HepG2 (cell line): Measurements from ENCODE around the gene ZNF17. TPM values are rescaled to one million over a fixed set of nuclear protein-coding genes. Genes with fewer than 3 reads are reported as not detected.

ENCODE experiments used
- DR1 ChIP-seq: sonication (generic); formaldehyde crosslinking; IDR thresholded peaks from 2 replicates; pipeline ENCODE4 v1.8.0; 2021; ENCODE audit warnings: mild to moderate bottlenecking, missing genetic modification reagents, inconsistent platforms
- E2F5 ChIP-seq: sonication (generic); formaldehyde crosslinking; conservative IDR thresholded peaks from 2 replicates; pipeline ENCODE4 v1.4.0; 2020; ENCODE audit warnings: missing genetic modification reagents
- HOXA7 ChIP-seq: sonication (generic); formaldehyde crosslinking; IDR thresholded peaks from 2 replicates; pipeline ENCODE4 v1.8.1; 2022; ENCODE audit warnings: mild to moderate bottlenecking, missing genetic modification reagents, moderate library complexity
- MXD4 ChIP-seq: IDR thresholded peaks from 2 replicates; pipeline ENCODE4 v1.6.1; 2016; ENCODE audit warnings: mild to moderate bottlenecking, missing biosample characterization, missing genetic modification reagents
- NCOA2 ChIP-seq: sonication (generic); formaldehyde crosslinking; IDR thresholded peaks from 2 replicates; pipeline ENCODE4 v1.8.0; 2022; ENCODE audit warnings: inconsistent platforms
- NFIC ChIP-seq: IDR thresholded peaks from 2 replicates; pipeline ENCODE4 v1.6.1; 2012; ENCODE audit warnings: mild to moderate bottlenecking, low read length, inconsistent platforms
- NR1H2 ChIP-seq: sonication (generic); formaldehyde crosslinking; IDR thresholded peaks from 2 replicates; pipeline ENCODE4 v1.8.1; 2022; ENCODE audit warnings: low read depth, missing genetic modification reagents, borderline replicate concordance
- POLR2A ChIP-seq, 2 experiments: IDR thresholded peaks; 2 replicates each; pipeline ENCODE4 v1.6.1; 2011; ENCODE audit warnings: low read depth in 2 of 2, low read length in 2 of 2, mild to moderate bottlenecking in 1 of 2, moderate library complexity in 1 of 2; ENCODE audit not compliant: insufficient read depth in 1 of 2
- RXRB ChIP-seq: IDR thresholded peaks from 2 replicates; pipeline ENCODE4 v1.6.1; 2016; ENCODE audit warnings: borderline replicate concordance, missing genetic modification reagents, missing compliant biosample characterization
- SALL1 ChIP-seq: sonication (generic); formaldehyde crosslinking; IDR thresholded peaks from 2 replicates; pipeline ENCODE4 v1.8.0; 2022; ENCODE audit warnings: mild to moderate bottlenecking, missing genetic modification reagents
- SP1 ChIP-seq, 2 experiments: fragments of 450-650 bp in 1 of 2; sonication (generic) in 1 of 2; formaldehyde crosslinking in 1 of 2; IDR thresholded peaks; 2 replicates each; pipeline versions ENCODE4 v1.4.0 to v1.6.1; 2016 to 2020; ENCODE audit warnings: missing genetic modification reagents in 1 of 2
- TBP ChIP-seq: sonication (generic); formaldehyde crosslinking; IDR thresholded peaks from 2 replicates; pipeline ENCODE4 v1.5.0; 2020; ENCODE audit warnings: missing genetic modification reagents
- ZFP36L1 ChIP-seq: sonication (generic); formaldehyde crosslinking; IDR thresholded peaks from 2 replicates; pipeline ENCODE4 v1.8.0; 2022; ENCODE audit warnings: mild to moderate bottlenecking, missing genetic modification reagents, moderate library complexity
- ZMYM4 ChIP-seq: sonication (generic); formaldehyde crosslinking; IDR thresholded peaks from 2 replicates; pipeline ENCODE4 v1.8.1; 2023; ENCODE audit warnings: mild to moderate bottlenecking, missing genetic modification reagents
- ZNF20 ChIP-seq: sonication (generic); formaldehyde crosslinking; IDR thresholded peaks from 2 replicates; pipeline ENCODE4 v1.4.0; 2020; ENCODE audit warnings: mild to moderate bottlenecking, moderate library complexity, missing genetic modification reagents
- ZNF274 ChIP-seq: sonication (generic); formaldehyde crosslinking; IDR thresholded peaks from 2 replicates; pipeline ENCODE4 v1.5.1; 2020; ENCODE audit warnings: mild to moderate bottlenecking, missing genetic modification reagents
- ZNF354B ChIP-seq: sonication (generic); formaldehyde crosslinking; IDR thresholded peaks from 2 replicates; pipeline ENCODE4 v1.8.0; 2022; ENCODE audit warnings: mild to moderate bottlenecking, missing genetic modification reagents
- ZNF572 ChIP-seq: sonication (generic); formaldehyde crosslinking; IDR thresholded peaks from 2 replicates; pipeline ENCODE4 v1.5.1; 2020; ENCODE audit warnings: mild to moderate bottlenecking, missing genetic modification reagents
- ZNF589 ChIP-seq: sonication (generic); formaldehyde crosslinking; conservative IDR thresholded peaks from 2 replicates; pipeline ENCODE4 v1.8.0; 2022; ENCODE audit warnings: mild to moderate bottlenecking, moderate library complexity, missing genetic modification reagents
- ZNF615 ChIP-seq: sonication (generic); formaldehyde crosslinking; IDR thresholded peaks from 2 replicates; pipeline ENCODE4 v1.5.0; 2020; ENCODE audit warnings: mild to moderate bottlenecking, missing genetic modification reagents, borderline replicate concordance
- ZNF883 ChIP-seq: sonication (generic); formaldehyde crosslinking; IDR thresholded peaks from 2 replicates; pipeline ENCODE4 v1.5.1; 2020; ENCODE audit warnings: mild to moderate bottlenecking, missing genetic modification reagents; ENCODE audit errors: not compliant biosample characterization
- polyA plus RNA-seq, 8 experiments: library from polyadenylated mRNA; depleted of rRNA in 3 of 8; stranded (reverse) in 7 of 8; unstranded in 1 of 8; fragments of >200 nt; fragmentation: Illumina TruSeq in 4 of 8; extraction: Trizol in 4 of 8; gene quantifications; 2 replicates each; pipeline versions ENCODE4 v1.2.1 to v1.2.3, GENCODE V29; 2011 to 2016; ENCODE audit warnings: low read depth in 4 of 8, missing spikeins in 1 of 8, mixed read lengths in 1 of 8; ENCODE audit not compliant: insufficient read depth in 1 of 8
- total RNA-seq, 5 experiments: library from RNA; depleted of rRNA; stranded (reverse); fragments of >200 nt; fragmentation: Illumina TruSeq; extraction: Trizol; gene quantifications; 2 replicates each; pipeline ENCODE4 v1.2.3, GENCODE V29; 2016; ENCODE audit warnings: low read depth in 1 of 5
- TF ChIP-seq, protein P1 (sequence below): sonication (generic); formaldehyde crosslinking; IDR thresholded peaks from 2 replicates; pipeline ENCODE4 v1.9.0; 2021; ENCODE audit warnings: missing genetic modification reagents, borderline replicate concordance

The ZNF17 gene
- total and polyA plus RNA-seq, 2 of the 13 experiments (the other 11 are each of a cell fraction or from before 2014, with no cell fraction given) = 3.7 to 10.1 TPM

DNA sequence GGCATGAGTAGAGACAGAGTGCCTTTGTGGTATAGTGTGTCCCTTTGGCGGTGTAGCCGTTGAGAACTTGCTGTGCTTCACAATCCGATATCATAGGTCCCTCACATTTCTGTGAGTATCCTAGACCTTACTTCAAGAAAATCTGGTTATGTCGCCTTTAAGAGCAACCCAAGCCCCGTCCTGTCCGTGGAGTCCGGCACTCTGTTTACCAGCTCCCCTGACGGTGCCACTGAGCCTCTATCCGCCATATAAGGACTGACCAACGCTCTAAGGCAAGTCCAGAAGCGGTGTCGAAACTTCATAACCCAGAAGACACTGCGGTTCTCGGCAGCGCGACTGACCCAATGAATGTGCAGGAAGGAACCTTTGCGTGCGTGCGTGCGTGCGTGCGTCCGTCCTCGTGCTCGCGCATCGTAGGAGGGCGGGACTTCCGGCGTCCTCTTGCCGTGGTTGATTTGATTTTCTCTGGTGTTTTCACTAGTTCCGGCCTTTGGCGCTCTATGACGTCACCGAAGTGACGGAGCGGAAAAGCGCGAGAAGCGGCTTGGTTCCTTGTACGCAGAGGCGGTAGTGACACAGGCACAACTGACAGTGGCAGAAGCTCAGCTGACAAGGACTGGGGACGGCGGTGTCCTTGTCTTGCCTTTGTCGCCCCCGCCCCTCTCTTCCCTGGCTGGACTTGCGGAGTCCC, 47.8 kb upstream of the ZNF17 start, which contains the start of the genes TRAPPC2B and ZNF547 (continued):
- 0 out of 2 replicates have a peak, but pooled peaks have one; percentile 29 for TF ChIP-seq DR1 (CRISPR knock-in tag)
- TF ChIP-seq ZNF274 (CRISPR knock-in tag) = peak; percentile 68; the same call in 1 of the 2 replicates
- no peak for TF ChIP-seq E2F5
- TF ChIP-seq ZNF20 (CRISPR knock-in tag) = no peak
- peak; percentile 25 for TF ChIP-seq ZNF883 (CRISPR knock-in tag)
- no peak for TF ChIP-seq TBP (CRISPR knock-in tag)
- TF ChIP-seq SALL1 (CRISPR knock-in tag) = peak; percentile 78
- TF ChIP-seq NR1H2 = no peak
- peak; percentile 27; the same call in 1 of the 2 replicates for TF ChIP-seq NCOA2 (CRISPR knock-in tag)
- no peak for TF ChIP-seq ZFP36L1
- 0 out of 2 replicates have a peak, but pooled peaks have one; percentile 11 for TF ChIP-seq MXD4
- TF ChIP-seq ZNF572 (CRISPR knock-in tag) = no peak
- TF ChIP-seq RXRB (CRISPR knock-in tag) = peak; percentile 32; the same call in 1 of the 2 replicates
- TF ChIP-seq ZNF615 (CRISPR knock-in tag) = no peak
- no peak for TF ChIP-seq NFIC
- TF ChIP-seq, protein P1, sequence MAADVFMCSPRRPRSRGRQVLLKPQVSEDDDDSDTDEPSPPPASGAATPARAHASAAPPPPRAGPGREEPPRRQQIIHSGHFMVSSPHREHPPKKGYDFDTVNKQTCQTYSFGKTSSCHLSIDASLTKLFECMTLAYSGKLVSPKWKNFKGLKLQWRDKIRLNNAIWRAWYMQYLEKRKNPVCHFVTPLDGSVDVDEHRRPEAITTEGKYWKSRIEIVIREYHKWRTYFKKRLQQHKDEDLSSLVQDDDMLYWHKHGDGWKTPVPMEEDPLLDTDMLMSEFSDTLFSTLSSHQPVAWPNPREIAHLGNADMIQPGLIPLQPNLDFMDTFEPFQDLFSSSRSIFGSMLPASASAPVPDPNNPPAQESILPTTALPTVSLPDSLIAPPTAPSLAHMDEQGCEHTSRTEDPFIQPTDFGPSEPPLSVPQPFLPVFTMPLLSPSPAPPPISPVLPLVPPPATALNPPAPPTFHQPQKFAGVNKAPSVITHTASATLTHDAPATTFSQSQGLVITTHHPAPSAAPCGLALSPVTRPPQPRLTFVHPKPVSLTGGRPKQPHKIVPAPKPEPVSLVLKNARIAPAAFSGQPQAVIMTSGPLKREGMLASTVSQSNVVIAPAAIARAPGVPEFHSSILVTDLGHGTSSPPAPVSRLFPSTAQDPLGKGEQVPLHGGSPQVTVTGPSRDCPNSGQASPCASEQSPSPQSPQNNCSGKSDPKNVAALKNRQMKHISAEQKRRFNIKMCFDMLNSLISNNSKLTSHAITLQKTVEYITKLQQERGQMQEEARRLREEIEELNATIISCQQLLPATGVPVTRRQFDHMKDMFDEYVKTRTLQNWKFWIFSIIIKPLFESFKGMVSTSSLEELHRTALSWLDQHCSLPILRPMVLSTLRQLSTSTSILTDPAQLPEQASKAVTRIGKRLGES = no peak
- TF ChIP-seq SP1 (IDR thresholded peaks at IDR 0.05) = no peak
- no peak for TF ChIP-seq SP1 (CRISPR knock-in tag; IDR thresholded peaks at IDR 0.05)
- TF ChIP-seq ZMYM4 (CRISPR knock-in tag) = peak; percentile 94
- TF ChIP-seq ZNF589 = no peak
- TF ChIP-seq POLR2A (IDR thresholded peaks at IDR 0.05; ENCODE audit: insufficient read depth in 1 of 2, low read depth in 2 of 2, low read length in 2 of 2) = peak; percentile 81 to 94
- TF ChIP-seq HOXA7 (CRISPR knock-in tag) = no peak
- no peak for TF ChIP-seq ZNF354B
